ENCODE measurements around the gene KCNH8.

KCNH8 gene

DNA sequence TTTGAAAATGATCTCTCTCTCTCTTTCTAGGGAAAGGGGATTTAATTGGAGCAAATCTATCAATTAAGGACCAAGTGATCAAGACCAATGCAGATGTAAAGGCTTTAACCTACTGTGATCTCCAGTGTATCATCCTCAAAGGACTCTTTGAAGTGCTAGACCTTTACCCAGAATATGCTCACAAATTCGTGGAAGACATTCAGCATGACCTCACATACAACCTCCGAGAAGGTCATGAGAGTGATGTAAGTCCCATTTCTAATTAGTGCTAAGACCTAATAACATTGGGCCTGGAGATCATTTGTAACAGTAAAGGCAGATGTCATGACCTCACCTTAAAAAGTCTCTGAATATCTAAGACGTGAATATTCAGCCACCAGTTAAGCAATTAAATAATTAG lies 308.4 kb downstream of the KCNH8 start:
- Histone ChIP-seq H3K27ac (ENCODE audit: low read length) (no peak overlapping the region), H3K4me3 (ENCODE audit: low read length) (no peak overlapping the region), H3K36me3 (ENCODE audit: control insufficient read depth, insufficient read depth, low read length) (no peaks in the 10 kb centered on the region), H3K4me1 (ENCODE audit: control insufficient read depth, insufficient read depth, low read length) (no peaks in the 10 kb centered on the region), H3K27me3 (ENCODE audit: control insufficient read depth, insufficient read depth, low read length) (no peaks in the 10 kb centered on the region), H3K9me3 (ENCODE audit: control insufficient read depth, insufficient read depth, low read length) (no peaks in the 10 kb centered on the region)
- no CpG with 5 or more reads among the region's 3 CpGs for WGBS (ENCODE audit: insufficient coverage, insufficient read length)
- DNase-seq (ENCODE audit: low read depth, low spot score): no peak

DNA sequence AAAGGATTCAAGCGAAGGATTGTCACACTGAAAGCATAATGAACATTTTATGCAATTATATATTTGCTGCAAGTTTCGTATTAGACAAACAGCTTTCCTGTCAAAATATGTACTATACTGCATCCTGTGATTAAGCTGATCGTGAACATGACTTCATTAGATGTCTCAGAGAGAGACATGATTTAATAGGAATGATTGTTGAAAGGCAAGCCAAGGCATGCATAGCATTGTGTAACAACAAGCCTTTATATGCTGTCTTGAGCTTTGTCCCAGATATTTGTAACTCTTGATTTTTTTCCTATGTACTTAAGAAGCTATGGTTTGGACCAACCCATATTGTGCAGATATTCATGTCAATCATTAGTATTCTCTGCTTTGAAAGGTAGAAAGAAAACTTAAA lies 309.1 kb downstream of the KCNH8 start:
- no CpG with 5 or more reads among the region's 3 CpGs for WGBS (ENCODE audit: insufficient coverage, insufficient read length)
- Histone ChIP-seq H3K9me3 (ENCODE audit: control insufficient read depth, insufficient read depth, low read length) (no peaks in the 10 kb centered on the region), H3K27ac (ENCODE audit: low read length) (no peak overlapping the region), H3K27me3 (ENCODE audit: control insufficient read depth, insufficient read depth, low read length) (no peaks in the 10 kb centered on the region), H3K4me1 (ENCODE audit: control insufficient read depth, insufficient read depth, low read length) (no peaks in the 10 kb centered on the region), H3K4me3 (ENCODE audit: low read length) (no peak overlapping the region), H3K36me3 (ENCODE audit: control insufficient read depth, insufficient read depth, low read length) (no peaks in the 10 kb centered on the region)
- no peak for DNase-seq (ENCODE audit: low read depth, low spot score)

DNA sequence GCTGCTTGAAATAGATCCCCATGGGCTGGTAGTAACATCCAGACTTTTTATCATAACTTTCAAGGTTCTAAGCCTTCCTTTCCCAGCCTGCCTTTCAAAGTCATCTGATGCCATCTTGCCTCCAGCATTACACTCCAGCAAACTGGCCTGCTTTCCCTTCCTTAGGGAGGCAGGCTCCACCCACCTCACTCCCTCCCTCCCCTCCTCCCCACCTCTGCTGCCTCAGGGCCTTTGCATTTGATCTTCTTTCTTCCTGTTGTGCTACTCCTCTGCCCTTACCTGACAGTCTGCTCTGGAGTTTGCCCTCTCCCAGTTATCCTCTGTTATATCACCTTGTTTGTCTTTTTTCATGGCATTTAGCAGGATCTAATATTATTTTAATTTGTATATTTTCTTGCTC lies 319.5 kb downstream of the KCNH8 start:
- Histone ChIP-seq H3K27ac (ENCODE audit: low read length) (no peak overlapping the region), H3K9me3 (ENCODE audit: control insufficient read depth, insufficient read depth, low read length) (no peaks in the 10 kb centered on the region), H3K36me3 (ENCODE audit: control insufficient read depth, insufficient read depth, low read length) (no peaks in the 10 kb centered on the region), H3K4me3 (ENCODE audit: low read length) (no peak overlapping the region), H3K27me3 (ENCODE audit: control insufficient read depth, insufficient read depth, low read length) (no peaks in the 10 kb centered on the region), H3K4me1 (ENCODE audit: control insufficient read depth, insufficient read depth, low read length) (no peaks in the 10 kb centered on the region)
- DNase-seq (ENCODE audit: low read depth, low spot score): no peak

DNA sequence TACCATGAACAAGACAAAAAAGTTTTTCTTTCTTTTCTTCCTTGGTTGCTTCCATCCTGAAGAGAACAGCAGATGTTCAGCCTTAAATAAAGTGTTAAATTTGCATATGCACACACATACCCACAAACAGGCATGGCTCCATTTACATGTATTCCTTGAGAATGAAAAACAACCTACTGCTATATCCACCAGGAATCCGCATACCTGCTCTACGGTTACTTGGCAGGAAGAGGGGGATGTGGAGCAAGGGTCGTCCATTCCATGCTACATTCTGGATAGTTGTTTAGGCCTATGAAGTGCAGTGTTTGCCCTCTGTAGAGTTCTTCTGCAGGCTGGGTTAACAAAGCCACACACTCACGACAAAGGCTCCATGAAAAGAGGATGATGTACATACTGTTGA lies 322.8 kb downstream of the KCNH8 start:
- Histone ChIP-seq H3K4me1 (ENCODE audit: control insufficient read depth, insufficient read depth, low read length) (peaks cover 2% of the 10 kb centered on the region; the same call in 1 of the 2 replicates), H3K9me3 (ENCODE audit: control insufficient read depth, insufficient read depth, low read length) (no peaks in the 10 kb centered on the region), H3K27me3 (ENCODE audit: control insufficient read depth, insufficient read depth, low read length) (no peaks in the 10 kb centered on the region), H3K36me3 (ENCODE audit: control insufficient read depth, insufficient read depth, low read length) (no peaks in the 10 kb centered on the region), H3K27ac (ENCODE audit: low read length) (no peak overlapping the region), H3K4me3 (ENCODE audit: low read length) (no peak overlapping the region)
- WGBS (ENCODE audit: insufficient coverage, insufficient read length): no CpG with 5 or more reads among the region's 4 CpGs
- no peak for DNase-seq (ENCODE audit: low read depth, low spot score)

DNA sequence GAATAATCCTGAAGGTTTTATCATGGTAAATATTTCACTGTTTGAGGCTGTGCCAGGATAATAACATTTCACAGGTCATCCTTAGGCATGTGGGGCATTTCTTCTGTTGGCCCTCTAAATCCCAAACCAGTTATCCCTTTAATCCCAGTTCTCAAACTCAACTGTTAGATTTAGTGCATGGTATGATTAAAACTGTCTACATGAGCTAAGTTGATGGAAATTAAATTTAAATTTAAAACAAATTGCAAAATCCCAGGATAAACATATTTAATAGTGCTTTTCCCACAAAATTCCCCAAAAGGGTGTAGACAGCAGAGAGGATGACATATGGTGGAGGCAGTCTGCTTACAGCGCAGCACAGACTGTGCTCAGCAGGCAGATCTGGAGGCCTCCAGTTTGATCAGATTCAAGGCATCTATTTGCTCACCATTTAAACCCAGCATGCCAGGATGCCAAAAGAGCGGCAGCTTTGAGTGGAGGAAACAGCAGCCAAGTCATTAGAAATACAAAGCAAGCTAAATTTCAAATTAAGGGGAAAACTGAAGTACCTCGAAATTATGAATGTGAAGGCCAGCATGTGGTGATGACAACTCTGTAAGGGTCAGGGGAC lies 325.8 kb downstream of the KCNH8 start:
- WGBS (ENCODE audit: insufficient coverage, insufficient read length): no CpG with 5 or more reads among the region's 3 CpGs
- no peak overlapping the region for H3K27ac ChIP-seq (ENCODE audit: low read length)
- no peaks in the 10 kb centered on the region for H3K27me3 ChIP-seq (ENCODE audit: control insufficient read depth, insufficient read depth, low read length)
- no peak for DNase-seq (ENCODE audit: low read depth, low spot score)
- no peak overlapping the region for H3K4me3 ChIP-seq (ENCODE audit: low read length)
- H3K9me3 ChIP-seq (ENCODE audit: control insufficient read depth, insufficient read depth, low read length): no peaks in the 10 kb centered on the region
- H3K4me1 ChIP-seq (ENCODE audit: control insufficient read depth, insufficient read depth, low read length): peaks cover 2% of the 10 kb centered on the region; the same call in 1 of the 2 replicates
- no peaks in the 10 kb centered on the region for H3K36me3 ChIP-seq (ENCODE audit: control insufficient read depth, insufficient read depth, low read length)

DNA sequence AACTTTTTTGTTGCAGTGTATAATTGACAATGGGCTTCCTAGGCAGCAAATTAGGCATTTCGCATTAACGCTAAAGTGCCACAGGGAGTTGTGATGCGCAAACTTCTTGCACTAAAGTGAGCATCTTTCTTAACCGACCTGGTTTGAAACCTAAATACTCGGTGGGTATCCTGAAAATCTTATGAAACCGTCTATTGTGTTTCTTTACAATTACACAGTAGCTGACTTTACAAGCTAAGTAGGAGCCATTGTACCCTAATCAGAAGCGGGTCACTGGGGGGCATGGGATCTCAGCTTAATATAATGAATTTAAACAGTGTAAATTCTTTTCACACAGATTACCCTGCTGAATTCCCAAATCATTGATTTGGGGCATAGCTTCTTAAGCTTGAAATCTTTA lies 328.0 kb downstream of the KCNH8 start:
- no peaks in the 10 kb centered on the region for H3K36me3 ChIP-seq (ENCODE audit: control insufficient read depth, insufficient read depth, low read length)
- no peaks in the 10 kb centered on the region for H3K27me3 ChIP-seq (ENCODE audit: control insufficient read depth, insufficient read depth, low read length)
- peaks cover 2% of the 10 kb centered on the region; the same call in 1 of the 2 replicates for H3K4me1 ChIP-seq (ENCODE audit: control insufficient read depth, insufficient read depth, low read length)
- H3K27ac ChIP-seq (ENCODE audit: low read length): no peak overlapping the region
- DNase-seq (ENCODE audit: low read depth, low spot score): no peak
- H3K4me3 ChIP-seq (ENCODE audit: low read length): no peak overlapping the region
- H3K9me3 ChIP-seq (ENCODE audit: control insufficient read depth, insufficient read depth, low read length): no peaks in the 10 kb centered on the region
- WGBS (ENCODE audit: insufficient coverage, insufficient read length): no CpG with 5 or more reads among the region's 7 CpGs

GRCh38 chr3:19485267-19485666 lies 337.0 kb downstream of the KCNH8 start:
- H3K36me3 ChIP-seq (ENCODE audit: control insufficient read depth, insufficient read depth, low read length): no peaks in the 10 kb centered on the region
- no CpG with 5 or more reads among the region's 3 CpGs for WGBS (ENCODE audit: insufficient coverage, insufficient read length)
- no peak overlapping the region for H3K4me3 ChIP-seq (ENCODE audit: low read length)
- no peak for DNase-seq (ENCODE audit: low read depth, low spot score)
- no peaks in the 10 kb centered on the region for H3K9me3 ChIP-seq (ENCODE audit: control insufficient read depth, insufficient read depth, low read length)
- no peak overlapping the region for H3K27ac ChIP-seq (ENCODE audit: low read length)
- H3K27me3 ChIP-seq (ENCODE audit: control insufficient read depth, insufficient read depth, low read length): no peaks in the 10 kb centered on the region
- H3K4me1 ChIP-seq (ENCODE audit: control insufficient read depth, insufficient read depth, low read length): peaks cover 1% of the 10 kb centered on the region

GRCh38 chr3:19487386-19487785 lies 339.1 kb downstream of the KCNH8 start:
- no CpG with 5 or more reads among the region's 6 CpGs for WGBS (ENCODE audit: insufficient coverage, insufficient read length)
- Histone ChIP-seq H3K36me3 (ENCODE audit: control insufficient read depth, insufficient read depth, low read length) (no peaks in the 10 kb centered on the region), H3K9me3 (ENCODE audit: control insufficient read depth, insufficient read depth, low read length) (no peaks in the 10 kb centered on the region), H3K4me1 (ENCODE audit: control insufficient read depth, insufficient read depth, low read length) (peaks cover 1% of the 10 kb centered on the region), H3K27me3 (ENCODE audit: control insufficient read depth, insufficient read depth, low read length) (no peaks in the 10 kb centered on the region), H3K27ac (ENCODE audit: low read length) (no peak overlapping the region), H3K4me3 (ENCODE audit: low read length) (no peak overlapping the region)
- no peak for DNase-seq (ENCODE audit: low read depth, low spot score)

DNA sequence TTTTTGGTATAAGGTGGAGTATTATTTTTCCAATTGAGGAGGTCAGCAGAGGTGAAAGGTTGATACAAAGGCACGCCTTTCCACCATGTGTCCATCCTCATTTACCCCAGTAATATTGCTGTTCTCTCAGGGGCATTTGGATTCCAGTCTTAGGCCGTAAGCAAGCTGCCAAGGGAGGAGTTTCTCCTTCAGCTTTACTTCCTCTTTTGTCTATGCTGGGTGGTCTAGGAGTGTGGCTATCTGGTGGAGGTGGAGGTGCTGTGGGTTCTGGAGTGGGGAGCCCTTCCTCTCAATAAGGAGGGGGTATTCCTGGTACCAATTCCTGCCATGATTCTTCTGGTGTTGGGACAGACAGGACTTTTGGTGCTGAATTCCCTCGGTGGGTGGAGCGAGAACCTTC lies 340.6 kb downstream of the KCNH8 start:
- H3K27me3 ChIP-seq (ENCODE audit: control insufficient read depth, insufficient read depth, low read length): no peaks in the 10 kb centered on the region
- no peak overlapping the region for H3K4me3 ChIP-seq (ENCODE audit: low read length)
- no peaks in the 10 kb centered on the region for H3K9me3 ChIP-seq (ENCODE audit: control insufficient read depth, insufficient read depth, low read length)
- no peak overlapping the region for H3K27ac ChIP-seq (ENCODE audit: low read length)
- peaks cover 1% of the 10 kb centered on the region for H3K4me1 ChIP-seq (ENCODE audit: control insufficient read depth, insufficient read depth, low read length)
- no peak for DNase-seq (ENCODE audit: low read depth, low spot score)
- no CpG with 5 or more reads among the region's 4 CpGs for WGBS (ENCODE audit: insufficient coverage, insufficient read length)
- no peaks in the 10 kb centered on the region for H3K36me3 ChIP-seq (ENCODE audit: control insufficient read depth, insufficient read depth, low read length)

DNA sequence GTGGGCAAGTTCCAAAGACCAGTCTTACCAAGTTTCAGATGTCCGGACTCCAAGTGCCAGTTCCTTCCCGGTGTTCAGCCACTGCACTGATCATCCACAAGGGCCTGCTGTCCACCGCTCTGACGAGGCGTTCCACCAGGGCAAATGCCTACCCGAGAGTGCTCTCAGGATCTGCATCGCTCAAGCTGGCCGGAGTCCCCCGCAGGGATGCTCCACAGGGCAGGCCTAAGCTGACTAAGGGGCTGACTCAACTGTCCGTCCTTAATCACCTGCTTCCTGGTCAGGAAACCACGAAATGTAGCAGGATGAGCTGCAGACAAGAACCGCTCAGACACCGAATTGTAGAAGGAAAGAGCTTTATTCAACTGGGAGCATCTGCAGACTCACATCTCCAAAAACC lies 341.6 kb downstream of the KCNH8 start:
- no peak overlapping the region for H3K27ac ChIP-seq (ENCODE audit: low read length)
- no peaks in the 10 kb centered on the region for H3K9me3 ChIP-seq (ENCODE audit: control insufficient read depth, insufficient read depth, low read length)
- no CpG with 5 or more reads among the region's 13 CpGs for WGBS (ENCODE audit: insufficient coverage, insufficient read length)

DNA sequence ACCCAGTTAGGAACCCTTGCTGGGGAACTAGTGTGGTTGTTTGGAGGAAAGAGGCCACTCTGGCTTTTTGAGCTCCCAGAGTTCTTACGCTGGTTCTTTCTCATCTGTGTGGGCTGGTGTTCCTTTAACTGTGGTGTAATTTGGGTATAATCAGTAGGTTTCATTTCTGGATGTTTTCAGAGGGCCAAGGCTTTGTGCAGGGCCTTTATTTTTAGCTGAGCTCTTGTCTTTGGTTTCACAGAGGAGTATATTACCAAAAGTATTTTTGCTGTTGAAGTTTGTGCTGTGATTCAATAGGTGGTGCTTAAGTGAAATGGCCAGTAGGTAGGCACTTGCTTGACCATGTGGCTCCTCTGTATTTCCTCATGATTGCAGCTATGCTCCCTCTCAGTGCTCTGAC lies 357.9 kb downstream of the KCNH8 start:
- Histone ChIP-seq H3K4me1 (ENCODE audit: control insufficient read depth, insufficient read depth, low read length) (no peaks in the 10 kb centered on the region), H3K4me3 (ENCODE audit: low read length) (no peak overlapping the region), H3K27me3 (ENCODE audit: control insufficient read depth, insufficient read depth, low read length) (no peaks in the 10 kb centered on the region), H3K27ac (ENCODE audit: low read length) (no peak overlapping the region), H3K36me3 (ENCODE audit: control insufficient read depth, insufficient read depth, low read length) (no peaks in the 10 kb centered on the region), H3K9me3 (ENCODE audit: control insufficient read depth, insufficient read depth, low read length) (no peaks in the 10 kb centered on the region)
- no peak for DNase-seq (ENCODE audit: low read depth, low spot score)
- no CpG with 5 or more reads among the region's 1 CpG for WGBS (ENCODE audit: insufficient coverage, insufficient read length)

More for the DNA sequence above, 341.6 kb downstream of the KCNH8 start:
- Histone ChIP-seq H3K27me3 (ENCODE audit: control insufficient read depth, insufficient read depth, low read length) (no peaks in the 10 kb centered on the region), H3K36me3 (ENCODE audit: control insufficient read depth, insufficient read depth, low read length) (no peaks in the 10 kb centered on the region), H3K4me1 (ENCODE audit: control insufficient read depth, insufficient read depth, low read length) (peaks cover 1% of the 10 kb centered on the region), H3K4me3 (ENCODE audit: low read length) (no peak overlapping the region)
- DNase-seq (ENCODE audit: low read depth, low spot score): no peak

Data from iPS DF 6.9 (cell line).